Peyer's patch (tissue), 4 donors: ENCODE results near the gene MYO1D. TPM values are rescaled to one million over a fixed set of nuclear protein-coding genes. Genes with fewer than 3 reads are reported as not detected.

Experiments
- DNase-seq, 3 donors: peaks; one replicate each; pipeline ENCODE4 v3.0.0-alpha.2; 2017 to 2019
- H3K27ac ChIP-seq, 4 donors: fragments of 200-600 bp; sonication (generic); one replicate each; pipeline ENCODE4 v1.5.1; 2016 to 2019
- H3K27me3 ChIP-seq, 2 donors: fragments of 200-600 bp; sonication (generic); one replicate each; pipeline ENCODE4 v1.5.1; 2019
- H3K36me3 ChIP-seq, 3 donors: fragments of 200-600 bp; sonication (generic); one replicate each; pipeline ENCODE4 v1.5.1; 2016 to 2019
- H3K4me1 ChIP-seq, 4 donors: fragments of 200-600 bp; sonication (generic); one replicate each; pipeline ENCODE4 v1.5.1; 2016 to 2019
- H3K4me3 ChIP-seq, 4 donors: fragments of 200-600 bp; sonication (generic); 1 replicate in 3 of 4; 2 replicates in 1 of 4; pipeline ENCODE4 v1.5.1; 2016 to 2019; ENCODE audit warnings: mild to moderate bottlenecking in 1 of 4
- H3K9me3 ChIP-seq, 4 donors: fragments of 200-600 bp; sonication (generic); one replicate each; pipeline ENCODE4 v1.5.1; 2016 to 2019; ENCODE audit warnings: mild to moderate bottlenecking in 1 of 4
- POLR2A ChIP-seq, 2 donors: fragments of 450-650 bp; IDR thresholded peaks; one replicate each; pipeline ENCODE4 v1.5.1; 2017; ENCODE audit warnings: antibody characterized with exemption in 2 of 2, mild to moderate bottlenecking in 2 of 2, moderate library complexity in 2 of 2
- total RNA-seq, 4 donors: library from RNA; depleted of rRNA; stranded (reverse); fragments of >200 nt; gene quantifications; one replicate each; pipeline ENCODE4 v1.1.0, GENCODE V29; 2016
- TF ChIP-seq, protein P1 (sequence below), 6 experiments: fragments of 450-650 bp in 4 of 6; fragments of 200-600 bp in 2 of 6; sonication (generic) in 1 of 6; IDR thresholded peaks; one replicate each; pipeline ENCODE4 v1.5.1; 2017 to 2019; ENCODE audit warnings: antibody characterized with exemption in 6 of 6, mild to moderate bottlenecking in 3 of 6, moderate library complexity in 1 of 6

MYO1D gene
- total RNA-seq, 4 donors from 2014 or later = 148 to 340 (median 328) TPM

DNA sequence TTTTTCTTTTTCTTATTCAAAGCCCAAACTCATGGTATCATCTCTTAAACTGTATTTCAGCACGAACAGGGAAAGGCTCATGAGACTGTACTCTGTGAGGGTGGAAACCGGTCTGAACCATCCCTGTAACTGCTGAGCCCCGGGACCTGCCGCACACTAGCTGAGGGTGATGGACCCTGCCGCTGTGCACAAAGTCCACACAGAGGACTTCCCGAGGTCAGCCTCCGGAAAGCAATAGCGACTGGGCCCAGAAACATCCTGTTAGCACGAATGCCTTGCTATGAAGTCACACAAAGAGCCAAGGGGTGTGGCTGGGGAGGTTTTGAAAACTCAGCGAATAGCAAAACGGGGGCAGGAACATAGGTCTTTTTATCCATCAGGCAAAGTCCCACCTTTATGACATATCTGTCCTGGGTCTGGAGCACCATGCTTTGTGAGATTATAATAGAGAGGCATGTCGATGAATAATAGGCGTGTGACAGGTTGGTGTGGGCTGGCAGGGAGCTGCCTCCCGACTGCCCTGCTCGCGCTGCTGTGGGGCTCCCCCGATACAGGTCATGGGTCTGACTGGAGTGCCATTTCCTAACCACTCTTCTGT is 356.7 kb downstream of the MYO1D start:
- H3K36me3 ChIP-seq = no peaks in the 10 kb centered on the region
- no peak for TF ChIP-seq POLR2A (IDR thresholded peaks at IDR 0.05)
- TF ChIP-seq, protein P1, sequence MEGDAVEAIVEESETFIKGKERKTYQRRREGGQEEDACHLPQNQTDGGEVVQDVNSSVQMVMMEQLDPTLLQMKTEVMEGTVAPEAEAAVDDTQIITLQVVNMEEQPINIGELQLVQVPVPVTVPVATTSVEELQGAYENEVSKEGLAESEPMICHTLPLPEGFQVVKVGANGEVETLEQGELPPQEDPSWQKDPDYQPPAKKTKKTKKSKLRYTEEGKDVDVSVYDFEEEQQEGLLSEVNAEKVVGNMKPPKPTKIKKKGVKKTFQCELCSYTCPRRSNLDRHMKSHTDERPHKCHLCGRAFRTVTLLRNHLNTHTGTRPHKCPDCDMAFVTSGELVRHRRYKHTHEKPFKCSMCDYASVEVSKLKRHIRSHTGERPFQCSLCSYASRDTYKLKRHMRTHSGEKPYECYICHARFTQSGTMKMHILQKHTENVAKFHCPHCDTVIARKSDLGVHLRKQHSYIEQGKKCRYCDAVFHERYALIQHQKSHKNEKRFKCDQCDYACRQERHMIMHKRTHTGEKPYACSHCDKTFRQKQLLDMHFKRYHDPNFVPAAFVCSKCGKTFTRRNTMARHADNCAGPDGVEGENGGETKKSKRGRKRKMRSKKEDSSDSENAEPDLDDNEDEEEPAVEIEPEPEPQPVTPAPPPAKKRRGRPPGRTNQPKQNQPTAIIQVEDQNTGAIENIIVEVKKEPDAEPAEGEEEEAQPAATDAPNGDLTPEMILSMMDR (IDR thresholded peaks at IDR 0.05) = no peak
- peaks cover 0 to 20% (median 15%) of the 10 kb centered on the region in 4 donors for H3K4me1 ChIP-seq
- no peaks in the 10 kb centered on the region for H3K27me3 ChIP-seq
- peak in 2 of 3 donors; percentile 69 to 83 for DNase-seq
- H3K27ac ChIP-seq = peak overlapping the region; percentile 40 to 73 (median 66)
- H3K9me3 ChIP-seq = no peaks in the 10 kb centered on the region
- peak overlapping the region in 1 of 4 donors; percentile 40 for H3K4me3 ChIP-seq

DNA sequence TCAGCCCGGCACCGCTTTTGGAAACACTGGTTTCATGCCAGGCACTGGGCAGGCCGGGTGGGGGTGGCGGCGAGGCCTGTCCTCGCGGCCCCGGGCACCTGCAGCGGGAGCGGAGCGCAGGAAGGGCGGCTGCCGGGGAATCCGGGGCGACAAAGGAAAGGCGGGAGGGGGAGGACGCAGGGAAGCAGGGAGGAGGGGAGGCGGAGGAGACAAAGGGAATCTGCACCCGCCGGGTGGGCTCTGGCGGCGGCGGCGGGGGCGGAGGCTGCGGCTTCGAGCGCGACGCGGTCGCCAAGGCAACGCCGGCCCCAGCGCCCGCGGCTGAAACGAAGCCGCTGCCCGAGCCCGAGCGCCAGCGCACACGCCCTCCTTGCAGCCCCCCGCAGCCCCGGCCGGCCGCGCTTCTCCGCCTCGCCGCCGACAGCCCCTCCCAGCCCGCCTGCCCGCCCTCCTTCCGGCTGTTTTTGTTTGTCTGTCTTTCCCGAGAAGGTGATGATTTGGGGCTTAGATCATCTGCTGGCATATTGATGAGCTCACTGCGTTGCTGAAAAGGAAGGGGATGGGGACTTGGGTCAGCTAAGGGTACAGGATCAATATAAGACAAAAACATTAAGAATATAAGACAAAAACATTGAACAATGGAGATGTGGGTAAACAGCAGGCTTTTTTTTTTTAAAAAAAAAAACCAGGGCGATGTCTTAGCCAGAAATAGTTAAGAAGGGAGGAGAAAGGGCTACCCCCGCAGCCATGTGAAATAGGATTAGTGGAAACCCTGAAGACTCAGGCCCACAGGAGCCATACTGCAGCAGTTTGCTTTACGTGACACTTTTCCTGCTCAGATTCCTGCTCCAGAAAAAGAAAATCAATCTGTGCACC is 357.5 kb downstream of the MYO1D start:
- DNase-seq = peak; percentile 43 to 84 (median 62)
- TF ChIP-seq, protein P1 (IDR thresholded peaks at IDR 0.05) = no peak
- TF ChIP-seq POLR2A (IDR thresholded peaks at IDR 0.05) = no peak
- H3K27me3 ChIP-seq = no peaks in the 10 kb centered on the region
- no peaks in the 10 kb centered on the region for H3K36me3 ChIP-seq
- peak overlapping the region; percentile 40 to 73 (median 72) for H3K27ac ChIP-seq
- peak overlapping the region; percentile 30 to 50 (median 44) for H3K4me3 ChIP-seq
- H3K9me3 ChIP-seq = no peaks in the 10 kb centered on the region
- peaks cover 0 to 20% (median 15%) of the 10 kb centered on the region in 4 donors for H3K4me1 ChIP-seq

- TF ChIP-seq, protein P1 (IDR thresholded peaks at IDR 0.05) = no peak
- TF ChIP-seq POLR2A (IDR thresholded peaks at IDR 0.05) = no peak
- H3K4me1 ChIP-seq = peaks cover 0 to 20% (median 15%) of the 10 kb centered on the region in 4 donors
- no peaks in the 10 kb centered on the region for H3K27me3 ChIP-seq
- H3K27ac ChIP-seq = peak overlapping the region in 3 of 4 donors; percentile 70 to 73 (median 73)
- no peak for DNase-seq
- peak overlapping the region; percentile 30 to 50 (median 44) for H3K4me3 ChIP-seq
- H3K9me3 ChIP-seq = no peaks in the 10 kb centered on the region
- no peaks in the 10 kb centered on the region for H3K36me3 ChIP-seq
These were observed 358.2 kb downstream of the MYO1D start for GRCh38 chr17:32518646-32519227.

- no peak for TF ChIP-seq POLR2A (IDR thresholded peaks at IDR 0.05)
- TF ChIP-seq, protein P1 (IDR thresholded peaks at IDR 0.05) = no peak
- Histone ChIP-seq H3K36me3 (no peaks in the 10 kb centered on the region), H3K4me3 (no peak overlapping the region), H3K27ac (peak overlapping the region in 2 of 4 donors; percentile 73), H3K4me1 (peaks cover 0 to 20% (median 15%) of the 10 kb centered on the region in 4 donors), H3K27me3 (no peaks in the 10 kb centered on the region), H3K9me3 (no peaks in the 10 kb centered on the region)
- no peak for DNase-seq
These were observed 358.9 kb downstream of the MYO1D start for GRCh38 chr17:32517982-32518381.

DNA sequence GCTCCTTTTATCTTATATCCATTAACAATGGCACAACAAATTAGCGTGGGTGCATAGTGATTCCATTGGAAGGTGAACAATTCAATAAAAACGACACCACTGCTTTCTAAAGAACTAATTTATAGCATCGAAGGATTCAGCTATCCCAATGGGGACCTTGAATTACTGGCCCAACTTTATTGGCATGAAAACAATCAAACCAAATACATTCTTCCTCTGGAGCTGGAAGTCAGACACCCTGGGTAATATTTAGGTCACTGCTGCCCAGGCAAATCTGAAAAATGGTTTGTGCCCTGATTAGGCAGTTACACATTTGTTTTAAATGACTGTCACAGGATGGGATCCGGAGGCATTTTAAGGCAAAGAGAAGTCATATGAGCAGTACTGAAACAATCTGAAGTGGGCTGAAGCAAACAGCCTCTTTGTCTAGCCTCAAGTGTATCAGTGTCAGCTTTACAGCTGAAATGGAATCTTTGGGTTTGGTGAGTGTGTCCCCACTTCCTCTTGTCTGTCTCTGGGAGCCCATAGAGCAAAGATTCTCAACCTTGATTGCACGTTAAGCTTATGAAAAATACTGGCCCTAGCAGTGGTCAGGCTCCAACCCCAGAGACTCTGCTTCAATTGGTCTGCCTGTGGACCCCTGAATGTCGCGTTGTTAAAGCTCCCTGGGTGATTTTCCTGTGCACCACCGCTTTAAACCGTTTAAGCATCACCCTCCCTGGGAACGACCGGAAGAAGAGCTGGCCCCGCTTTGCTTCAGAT is 359.8 kb downstream of the MYO1D start:
- Histone ChIP-seq H3K27ac (peak overlapping the region in 3 of 4 donors; percentile 11 to 73 (median 73)), H3K9me3 (no peaks in the 10 kb centered on the region)
- no peak for DNase-seq

More for the DNA sequence above, 359.8 kb downstream of the MYO1D start:
- Histone ChIP-seq H3K36me3 (no peaks in the 10 kb centered on the region), H3K4me1 (peaks cover 0 to 20% (median 15%) of the 10 kb centered on the region in 4 donors), H3K4me3 (no peak overlapping the region), H3K27me3 (no peaks in the 10 kb centered on the region)
- TF ChIP-seq, protein P1 (IDR thresholded peaks at IDR 0.05) = no peak
- TF ChIP-seq POLR2A (IDR thresholded peaks at IDR 0.05) = no peak
